Astrocyte (in vitro differentiated cells and primary cell): Measurements from ENCODE around the gene BCAN. TPM values are rescaled to one million over a fixed set of nuclear protein-coding genes. Genes with fewer than 3 reads are reported as not detected.

Experiments used
- DNase-seq: peaks from one replicate; pipeline ENCODE4 v3.0.0-alpha.2; 2010; ENCODE audit warnings: low read depth
- FAIRE-seq: peaks from 2 replicates; lab custom pipeline; 2011; peaks lifted over from hg19 to GRCh38; lab: Jason Lieb, UNC
- H2AFZ ChIP-seq: 2 replicates; pipeline ENCODE4 v1.6.0; 2012; ENCODE audit warnings: low read depth, low read length, inconsistent platforms
- H3K27ac ChIP-seq: 2 replicates; pipeline ENCODE4 v1.5.1; 2011; ENCODE audit warnings: low read depth, low read length, inconsistent platforms
- H3K27me3 ChIP-seq: 2 replicates; pipeline ENCODE4 v1.6.0; 2011; ENCODE audit warnings: low read length, inconsistent platforms; ENCODE audit not compliant: insufficient read depth
- H3K36me3 ChIP-seq: 2 replicates; pipeline ENCODE4 v1.5.1; 2011; ENCODE audit warnings: low read length, inconsistent platforms; ENCODE audit not compliant: insufficient read depth
- H3K4me1 ChIP-seq: 2 replicates; pipeline ENCODE4 v1.5.1; 2011; ENCODE audit warnings: low read length, inconsistent platforms; ENCODE audit not compliant: insufficient read depth
- H3K4me2 ChIP-seq: 2 replicates; pipeline ENCODE4 v1.6.0; 2012; ENCODE audit warnings: low read length, inconsistent platforms
- H3K4me3 ChIP-seq: 2 replicates; pipeline ENCODE4 v1.5.1; 2011; ENCODE audit warnings: low read depth, mild to moderate bottlenecking, low read length, inconsistent platforms; ENCODE audit not compliant: insufficient read depth
- H3K79me2 ChIP-seq: 2 replicates; pipeline ENCODE4 v1.6.0; 2012; ENCODE audit warnings: mild to moderate bottlenecking, low read length, inconsistent platforms; ENCODE audit not compliant: insufficient read depth
- H3K9ac ChIP-seq: 2 replicates; pipeline ENCODE4 v1.6.0; 2012; ENCODE audit warnings: mild to moderate bottlenecking, low read length, inconsistent platforms
- H3K9me3 ChIP-seq: 2 replicates; pipeline ENCODE4 v1.5.1; 2012; ENCODE audit warnings: low read depth, mild to moderate bottlenecking, low read length, inconsistent platforms; ENCODE audit not compliant: insufficient read depth
- H4K20me1 ChIP-seq: 2 replicates; pipeline ENCODE4 v1.6.0; 2012; ENCODE audit warnings: low read length, inconsistent platforms; ENCODE audit not compliant: insufficient read depth
- H3K27ac Mint-ChIP-seq: one replicate; pipeline ENCODE4 v1.8.0; 2021; ENCODE audit warnings: mild to moderate bottlenecking, mixed read lengths; ENCODE audit not compliant: unreplicated experiment
- H3K27me3 Mint-ChIP-seq: one replicate; pipeline ENCODE4 v1.8.0; 2021; ENCODE audit warnings: low read depth, mixed read lengths; ENCODE audit not compliant: unreplicated experiment
- H3K36me3 Mint-ChIP-seq: one replicate; pipeline ENCODE4 v1.8.0; 2021; ENCODE audit warnings: low read depth, mixed read lengths; ENCODE audit not compliant: unreplicated experiment
- H3K4me1 Mint-ChIP-seq: one replicate; pipeline ENCODE4 v1.8.0; 2021; ENCODE audit warnings: low read depth, mixed read lengths; ENCODE audit not compliant: unreplicated experiment
- H3K4me3 Mint-ChIP-seq: one replicate; pipeline ENCODE4 v1.8.0; 2021; ENCODE audit warnings: mild to moderate bottlenecking, moderate library complexity, mixed read lengths; ENCODE audit not compliant: unreplicated experiment
- H3K9me3 Mint-ChIP-seq: one replicate; pipeline ENCODE4 v1.8.0; 2021; ENCODE audit warnings: mild to moderate bottlenecking, mixed read lengths; ENCODE audit not compliant: unreplicated experiment
- CTCF ChIP-seq: IDR thresholded peaks from 2 replicates; pipeline ENCODE4 v1.5.1; 2011; ENCODE audit warnings: low read depth, mild to moderate bottlenecking, inconsistent platforms, low read length, moderate library complexity; ENCODE audit not compliant: insufficient read depth
- EZH2 ChIP-seq: IDR thresholded peaks from 2 replicates; pipeline ENCODE4 v1.6.1; 2012; ENCODE audit warnings: mild to moderate bottlenecking, low read length, inconsistent platforms; ENCODE audit not compliant: insufficient read depth
- total RNA-seq: library from RNA; stranded (reverse); gene quantifications from 2 replicates; pipeline ENCODE4 v1.2.1, GENCODE V29; 2021

Gene BCAN
- total RNA-seq, 1 donor from 2014 or later: 0.41 TPM

- no peak for DNase-seq
- no peak for FAIRE-seq
- H3K4me3 ChIP-seq: no peak overlapping the region
- H2AFZ ChIP-seq: no peak overlapping the region
- no peak overlapping the region for H3K4me3 Mint-ChIP-seq
- no peaks in the 10 kb centered on the region for H3K9me3 Mint-ChIP-seq
- H3K27me3 ChIP-seq: peaks cover 79% of the 10 kb centered on the region
- peaks cover 3% of the 10 kb centered on the region for H3K9me3 ChIP-seq
- peaks cover 1% of the 10 kb centered on the region for H3K4me1 Mint-ChIP-seq
- TF ChIP-seq EZH2 (peak; percentile 72), CTCF (no peak)
- H4K20me1 ChIP-seq: peaks cover 7% of the 10 kb centered on the region
- H3K27ac Mint-ChIP-seq: no peak overlapping the region
- H3K9ac ChIP-seq: no peak overlapping the region
- no peak overlapping the region for H3K4me2 ChIP-seq
- peaks cover 6% of the 10 kb centered on the region for H3K36me3 Mint-ChIP-seq
- H3K4me1 ChIP-seq: peaks cover 7% of the 10 kb centered on the region
- H3K27ac ChIP-seq: no peak overlapping the region
- H3K79me2 ChIP-seq: no peaks in the 10 kb centered on the region
- H3K36me3 ChIP-seq: no peaks in the 10 kb centered on the region
- peaks cover 80% of the 10 kb centered on the region for H3K27me3 Mint-ChIP-seq
Measured at GRCh38 chr1:156646738-156647211, 4.9 kb downstream of the BCAN start.

- Mint-ChIP-seq H3K9me3 (no peaks in the 10 kb centered on the region), H3K4me3 (no peak overlapping the region), H3K27ac (no peak overlapping the region), H3K4me1 (peaks cover 1% of the 10 kb centered on the region), H3K27me3 (peaks cover 83% of the 10 kb centered on the region), H3K36me3 (peaks cover 9% of the 10 kb centered on the region)
- FAIRE-seq (no peak), DNase-seq (no peak)
- Histone ChIP-seq H3K79me2 (no peaks in the 10 kb centered on the region), H3K36me3 (no peaks in the 10 kb centered on the region), H3K4me3 (no peak overlapping the region), H3K4me2 (no peak overlapping the region), H3K9me3 (peaks cover 3% of the 10 kb centered on the region), H3K27me3 (peaks cover 79% of the 10 kb centered on the region), H3K4me1 (peaks cover 3% of the 10 kb centered on the region), H3K27ac (no peak overlapping the region), H2AFZ (no peak overlapping the region), H3K9ac (no peak overlapping the region), H4K20me1 (peaks cover 9% of the 10 kb centered on the region)
- no peak for TF ChIP-seq CTCF
Measured at GRCh38 chr1:156647351-156647750, 5.4 kb downstream of the BCAN start.

GRCh38 chr1:156648496-156648895 lies 6.6 kb downstream of the BCAN start:
- no peak overlapping the region for H3K4me3 Mint-ChIP-seq
- peaks cover 79% of the 10 kb centered on the region for H3K27me3 Mint-ChIP-seq
- H3K9me3 ChIP-seq: peaks cover 3% of the 10 kb centered on the region
- DNase-seq (no peak), FAIRE-seq (no peak)
- no peak for TF ChIP-seq EZH2
- no peak for TF ChIP-seq CTCF
- H3K4me2 ChIP-seq: no peak overlapping the region
- H3K9me3 Mint-ChIP-seq: no peaks in the 10 kb centered on the region
- no peak overlapping the region for H3K9ac ChIP-seq
- no peaks in the 10 kb centered on the region for H3K79me2 ChIP-seq
- peaks cover 11% of the 10 kb centered on the region for H3K36me3 Mint-ChIP-seq
- H3K27ac Mint-ChIP-seq: no peak overlapping the region
- H4K20me1 ChIP-seq: peaks cover 3% of the 10 kb centered on the region
- no peaks in the 10 kb centered on the region for H3K4me1 Mint-ChIP-seq
- H3K27ac ChIP-seq: no peak overlapping the region
- H2AFZ ChIP-seq: no peak overlapping the region
- H3K4me3 ChIP-seq: no peak overlapping the region
- peaks cover 70% of the 10 kb centered on the region for H3K27me3 ChIP-seq
- no peaks in the 10 kb centered on the region for H3K4me1 ChIP-seq
- no peaks in the 10 kb centered on the region for H3K36me3 ChIP-seq
